ENCODE measurements around the gene PDP2. TPM values are rescaled to one million over a fixed set of nuclear protein-coding genes. Genes with fewer than 3 reads are reported as not detected.

The PDP2 gene
- total RNA-seq, 1 donor from 2014 or later: 51.8 TPM

DNA sequence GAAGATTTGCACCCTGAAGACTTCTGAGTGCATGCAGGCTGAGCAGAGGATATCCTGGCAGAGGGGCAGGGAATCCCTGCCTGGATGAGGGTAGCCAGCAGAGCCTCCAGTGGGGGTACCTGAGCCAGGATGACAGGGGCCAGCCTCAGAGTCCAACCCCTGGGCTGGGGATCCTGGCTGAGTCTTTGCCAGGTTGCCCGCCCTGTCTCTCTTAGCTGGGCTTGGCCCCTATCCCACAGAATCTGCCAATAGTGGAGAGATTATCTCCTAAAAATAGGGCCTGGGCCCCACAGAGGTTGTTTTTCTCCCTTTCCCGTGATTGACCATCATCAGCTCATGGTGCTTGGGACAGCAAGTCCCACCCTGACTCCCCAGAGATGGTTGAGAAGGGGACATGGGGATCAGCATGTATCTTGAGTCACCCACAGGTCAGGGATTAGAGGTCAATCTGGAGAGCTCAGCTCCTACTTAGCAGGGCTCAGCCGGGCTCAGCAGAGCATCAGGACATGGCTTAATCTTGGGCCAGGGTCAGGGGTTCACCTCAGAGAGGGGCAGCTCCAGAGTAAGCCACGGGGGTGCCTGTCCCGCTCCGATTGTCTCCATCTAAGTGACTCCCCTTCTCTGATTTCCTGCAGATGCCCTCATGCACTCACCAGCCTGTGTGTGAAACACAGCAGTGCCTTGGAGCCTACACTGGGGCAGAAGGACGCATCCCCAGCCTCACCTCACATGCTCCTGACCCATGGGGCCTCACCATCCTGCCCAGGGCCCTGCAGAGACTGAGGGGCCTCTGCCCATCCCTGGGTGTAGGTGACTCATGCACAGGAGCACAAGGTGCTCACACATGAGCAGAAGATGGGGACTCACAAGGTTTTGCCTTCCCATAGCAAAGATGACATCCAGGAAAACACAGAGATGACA is 26.9 kb downstream of the PDP2 start:
- no peaks in the 10 kb centered on the region for H3K36me3 Mint-ChIP-seq (ENCODE audit: low read depth)

GRCh38 chr16:66908116-66908515 is 27.8 kb downstream of the PDP2 start:
- H3K9me3 Mint-ChIP-seq: no peaks in the 10 kb centered on the region
- no peaks in the 10 kb centered on the region for H3K27me3 Mint-ChIP-seq
- intact Hi-C loops (cut with micrococcal nuclease): no loop called here
- H3K27ac Mint-ChIP-seq: no peak overlapping the region
- DNase-seq: no peak
- H3K4me3 Mint-ChIP-seq: no peak overlapping the region
- peaks cover 9% of the 10 kb centered on the region for H3K4me1 Mint-ChIP-seq
- H3K36me3 Mint-ChIP-seq (ENCODE audit: low read depth): no peaks in the 10 kb centered on the region

More for the DNA sequence above, 26.9 kb downstream of the PDP2 start:
- Mint-ChIP-seq H3K27ac (no peak overlapping the region), H3K27me3 (no peaks in the 10 kb centered on the region), H3K4me3 (no peak overlapping the region), H3K4me1 (peaks cover 9% of the 10 kb centered on the region), H3K9me3 (no peaks in the 10 kb centered on the region)
- intact Hi-C loops (cut with micrococcal nuclease): no loop called here
- DNase-seq: no peak

DNA sequence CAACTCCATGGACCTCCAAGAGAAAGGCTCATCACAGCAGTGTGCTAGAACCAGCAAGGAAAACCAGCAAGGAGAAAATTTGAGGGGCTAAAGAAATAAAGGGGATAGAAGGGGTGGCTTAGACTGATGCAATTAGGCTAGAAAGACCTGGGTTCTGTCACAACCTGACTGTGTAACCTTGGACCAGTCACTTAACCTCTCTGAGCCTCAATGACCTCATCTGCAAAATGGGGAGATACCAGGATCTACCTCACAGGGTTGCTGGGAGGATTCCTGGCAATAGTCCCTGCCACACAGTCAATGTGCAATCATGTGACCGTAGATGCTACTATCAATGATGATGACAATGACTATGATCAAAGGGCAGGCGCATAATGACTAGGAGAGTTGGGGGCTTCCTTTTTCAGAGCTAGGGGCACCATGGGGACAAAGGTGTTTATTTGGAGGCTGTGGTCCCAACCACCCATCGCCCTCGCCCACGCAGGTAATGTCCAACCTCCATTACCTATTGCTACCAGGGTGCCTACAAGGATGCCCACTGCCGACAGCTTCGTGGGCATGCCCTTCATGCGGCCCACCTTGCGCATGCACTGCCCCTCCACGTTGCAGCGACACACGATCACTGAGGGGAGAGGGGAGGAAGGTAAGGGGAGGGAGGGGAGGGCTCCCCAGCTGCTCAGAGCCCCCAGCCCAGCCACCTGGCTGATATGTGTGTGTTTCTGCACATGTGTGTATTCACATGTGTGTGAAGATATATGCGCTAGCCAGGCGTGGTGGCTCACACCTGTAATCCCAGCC is 28.6 kb downstream of the PDP2 start:
- Mint-ChIP-seq H3K4me1 (peaks cover 9% of the 10 kb centered on the region), H3K27ac (no peak overlapping the region), H3K9me3 (no peaks in the 10 kb centered on the region), H3K36me3 (ENCODE audit: low read depth) (no peaks in the 10 kb centered on the region), H3K27me3 (no peaks in the 10 kb centered on the region), H3K4me3 (no peak overlapping the region)
- no peak for DNase-seq
- intact Hi-C loops (cut with micrococcal nuclease): no loop called here

DNA sequence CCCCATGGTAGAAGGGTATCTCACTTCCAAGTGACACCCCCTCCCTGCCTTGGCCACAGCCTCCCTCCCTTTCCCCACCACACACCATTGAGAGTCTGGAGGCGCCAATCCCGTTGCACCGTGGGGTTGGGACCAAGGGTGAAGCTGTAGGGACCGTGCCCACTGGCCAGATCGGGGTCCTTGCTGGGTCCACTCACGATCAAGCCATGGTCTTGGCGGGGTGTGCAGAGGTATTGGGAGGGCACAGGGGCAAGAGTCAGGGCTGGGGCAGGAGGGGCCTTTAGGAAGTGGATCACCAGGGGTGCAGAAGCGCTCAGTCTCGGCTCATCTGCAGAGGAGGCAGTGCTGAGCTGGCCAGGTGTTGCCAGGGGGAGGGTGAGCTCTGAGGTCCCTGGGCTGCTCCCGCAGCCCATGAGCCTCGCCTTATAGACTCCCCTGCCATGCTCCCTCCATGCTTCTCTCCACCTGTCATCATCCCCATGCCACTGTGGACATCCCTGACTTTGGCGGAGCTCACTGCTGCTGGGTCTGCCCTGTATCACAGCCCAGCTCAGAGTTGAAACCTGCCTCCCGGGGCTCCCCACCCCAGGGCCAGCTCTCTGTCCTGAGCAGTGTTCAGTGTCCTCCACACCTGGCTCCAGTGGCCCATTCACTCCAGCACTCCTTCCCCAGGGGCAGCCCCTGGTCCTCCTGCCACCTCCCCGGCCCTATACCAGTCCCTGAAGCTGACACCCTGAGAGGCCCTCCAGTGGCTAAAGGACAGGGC is 30.0 kb downstream of the PDP2 start:
- no peak for DNase-seq
- Mint-ChIP-seq H3K9me3 (no peaks in the 10 kb centered on the region), H3K4me1 (peaks cover 9% of the 10 kb centered on the region), H3K27me3 (peaks cover 3% of the 10 kb centered on the region), H3K36me3 (ENCODE audit: low read depth) (no peaks in the 10 kb centered on the region), H3K27ac (no peak overlapping the region), H3K4me3 (no peak overlapping the region)
- intact Hi-C loops (cut with micrococcal nuclease): no loop called here

GRCh38 chr16:66911112-66911511 is 30.8 kb downstream of the PDP2 start:
- DNase-seq: no peak
- Mint-ChIP-seq H3K4me1 (peaks cover 5% of the 10 kb centered on the region), H3K36me3 (ENCODE audit: low read depth) (no peaks in the 10 kb centered on the region), H3K9me3 (no peaks in the 10 kb centered on the region), H3K27me3 (peaks cover 6% of the 10 kb centered on the region), H3K27ac (no peak overlapping the region), H3K4me3 (no peak overlapping the region)
- intact Hi-C loops (cut with micrococcal nuclease): no loop called here

DNA sequence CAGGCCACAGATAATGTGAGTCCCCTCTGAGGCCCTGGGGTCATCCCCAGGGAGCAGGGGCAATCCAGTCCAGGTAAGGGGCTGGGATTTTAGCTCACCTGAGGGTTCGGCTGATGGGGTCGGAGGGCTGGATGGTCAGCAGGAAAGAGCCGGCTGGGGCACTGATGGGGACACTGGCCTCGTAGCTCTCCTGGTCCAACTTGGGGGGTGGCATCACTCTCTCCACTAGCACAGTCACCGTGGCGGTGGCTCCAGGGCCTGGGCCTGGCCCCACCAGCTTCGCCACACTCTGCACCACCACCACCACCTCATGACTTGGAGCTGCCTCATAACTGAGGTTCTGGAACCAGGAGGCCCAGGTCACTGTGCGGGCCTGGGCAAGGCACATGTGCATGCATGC is 31.5 kb downstream of the PDP2 start:
- H3K27me3 Mint-ChIP-seq: peaks cover 8% of the 10 kb centered on the region
- DNase-seq: no peak
- intact Hi-C loops (cut with micrococcal nuclease): no loop called here
- peaks cover 2% of the 10 kb centered on the region for H3K4me1 Mint-ChIP-seq
- H3K27ac Mint-ChIP-seq: no peak overlapping the region
- no peak overlapping the region for H3K4me3 Mint-ChIP-seq
- H3K36me3 Mint-ChIP-seq (ENCODE audit: low read depth): no peaks in the 10 kb centered on the region
- H3K9me3 Mint-ChIP-seq: no peaks in the 10 kb centered on the region

DNA sequence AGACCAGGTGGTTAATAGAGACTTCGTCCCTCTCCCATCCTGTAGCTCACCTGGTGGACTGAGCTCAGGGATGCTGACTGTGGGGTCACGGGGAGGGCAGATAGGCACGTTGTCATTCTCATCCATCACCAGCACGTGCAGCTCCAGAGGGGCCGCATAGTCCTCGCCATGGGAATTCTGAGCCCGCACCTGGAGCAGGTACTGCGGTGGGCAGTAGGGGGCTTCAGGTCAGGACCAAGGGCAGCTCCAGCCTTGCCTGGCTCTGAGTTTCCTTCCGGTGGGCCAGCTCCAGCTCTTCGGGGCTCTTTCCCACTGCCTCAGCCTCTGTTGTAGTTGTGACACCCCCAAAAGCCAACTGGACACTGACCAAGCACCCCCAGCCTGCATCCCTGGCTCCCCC is 32.8 kb downstream of the PDP2 start:
- Mint-ChIP-seq H3K4me3 (no peak overlapping the region), H3K9me3 (no peaks in the 10 kb centered on the region)

DNA sequence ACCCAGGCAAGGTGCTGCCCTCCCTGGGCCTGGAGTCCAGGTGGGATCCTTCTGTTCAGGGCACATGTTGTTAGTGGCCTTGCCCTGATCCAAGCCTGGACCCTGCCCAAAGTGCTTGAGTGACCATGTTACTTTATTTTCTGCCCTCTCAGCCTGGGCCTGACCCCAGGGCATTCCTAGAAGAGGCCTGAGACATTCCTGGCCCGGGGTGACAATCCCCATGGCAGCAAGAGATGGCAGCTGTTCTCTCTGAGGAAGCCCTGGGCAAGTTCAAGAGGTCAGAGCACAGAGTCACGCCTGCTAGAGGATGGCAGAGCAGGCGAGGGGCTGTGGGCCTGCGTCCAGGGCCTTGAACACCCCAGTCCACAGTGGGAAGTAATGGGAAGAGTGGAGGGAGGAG is 33.4 kb downstream of the PDP2 start:
- DNase-seq: no peak
- intact Hi-C loops (cut with micrococcal nuclease): no loop called here
- H3K36me3 Mint-ChIP-seq (ENCODE audit: low read depth): no peaks in the 10 kb centered on the region
- H3K4me1 Mint-ChIP-seq: no peaks in the 10 kb centered on the region
- peaks cover 8% of the 10 kb centered on the region for H3K27me3 Mint-ChIP-seq
- H3K27ac Mint-ChIP-seq: no peak overlapping the region
- no peak overlapping the region for H3K4me3 Mint-ChIP-seq
- no peaks in the 10 kb centered on the region for H3K9me3 Mint-ChIP-seq

More for the DNA sequence above, 32.8 kb downstream of the PDP2 start:
- Mint-ChIP-seq H3K27ac (no peak overlapping the region), H3K4me1 (no peaks in the 10 kb centered on the region), H3K36me3 (ENCODE audit: low read depth) (no peaks in the 10 kb centered on the region), H3K27me3 (peaks cover 8% of the 10 kb centered on the region)
- no peak for DNase-seq
- intact Hi-C loops (cut with micrococcal nuclease): no loop called here

DNA sequence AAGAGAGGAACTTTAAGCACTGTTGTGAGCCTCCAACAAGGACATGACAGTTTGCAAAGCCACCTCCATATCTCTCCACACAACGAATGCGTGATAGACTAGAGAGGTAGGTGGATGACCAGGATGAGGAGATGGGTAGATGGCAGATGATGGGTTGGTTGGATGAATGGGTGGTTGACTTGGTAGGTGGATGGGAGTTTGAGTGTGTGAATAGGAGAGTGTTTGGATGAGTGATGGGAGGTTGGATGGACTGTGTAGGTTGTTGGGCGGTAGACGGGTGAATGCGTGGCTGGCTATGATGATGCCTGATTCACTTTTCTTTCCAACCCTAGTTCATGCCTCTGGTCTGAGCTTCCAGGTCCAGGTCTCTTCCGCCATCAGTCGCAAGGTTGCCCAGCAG is 34.2 kb downstream of the PDP2 start:
- intact Hi-C loops (cut with micrococcal nuclease): no loop called here
- Mint-ChIP-seq H3K4me3 (no peak overlapping the region), H3K9me3 (no peaks in the 10 kb centered on the region), H3K27ac (peak overlapping the region; percentile 3), H3K36me3 (ENCODE audit: low read depth) (no peaks in the 10 kb centered on the region), H3K4me1 (no peaks in the 10 kb centered on the region), H3K27me3 (peaks cover 8% of the 10 kb centered on the region)
- DNase-seq: no peak

DNA sequence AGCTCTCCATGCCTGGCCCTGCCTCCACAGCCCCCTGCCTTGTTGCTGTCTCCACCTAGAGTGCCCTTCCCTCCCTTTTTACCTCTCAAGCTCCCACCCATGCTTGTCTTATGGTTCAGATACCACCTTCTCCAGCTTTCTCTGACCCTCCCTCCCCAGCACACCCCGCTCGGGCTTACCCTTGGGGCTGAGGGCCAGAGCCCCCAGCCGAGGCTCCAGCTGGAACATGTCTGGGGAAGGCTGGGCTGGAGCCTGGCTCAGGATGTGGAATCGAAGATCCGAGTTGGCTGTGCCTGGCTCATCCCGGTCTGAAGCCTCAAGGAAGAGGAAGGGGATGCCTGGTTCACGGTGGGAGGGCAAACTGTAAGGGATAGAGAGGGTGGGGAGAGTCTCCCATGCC is 34.7 kb downstream of the PDP2 start:
- Mint-ChIP-seq H3K4me1 (no peaks in the 10 kb centered on the region), H3K27me3 (peaks cover 11% of the 10 kb centered on the region), H3K9me3 (no peaks in the 10 kb centered on the region), H3K27ac (no peak overlapping the region), H3K4me3 (no peak overlapping the region), H3K36me3 (ENCODE audit: low read depth) (no peaks in the 10 kb centered on the region)
- DNase-seq: no peak
- intact Hi-C loops (cut with micrococcal nuclease): no loop called here

DNA sequence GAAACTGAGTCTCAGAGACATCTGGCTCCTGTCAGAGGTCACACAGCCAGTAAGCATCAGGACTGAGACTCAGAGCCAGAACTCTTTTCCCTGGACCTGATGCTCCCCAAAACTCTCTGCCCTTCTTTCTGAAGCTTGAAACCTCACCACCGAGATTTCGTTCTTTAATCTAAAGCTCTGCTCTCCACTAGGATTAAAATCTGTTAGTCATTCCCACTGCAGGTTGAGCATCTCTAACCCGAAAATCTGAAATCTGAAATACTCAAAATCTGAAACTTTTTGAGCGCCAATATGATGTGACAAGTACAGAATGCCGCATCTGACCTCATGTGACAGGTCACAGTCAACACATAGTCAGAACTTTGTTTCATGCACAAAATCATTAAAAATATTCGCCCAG is 36.2 kb downstream of the PDP2 start:
- Mint-ChIP-seq H3K4me3 (no peak overlapping the region), H3K27me3 (peaks cover 19% of the 10 kb centered on the region), H3K36me3 (ENCODE audit: low read depth) (no peaks in the 10 kb centered on the region), H3K9me3 (no peaks in the 10 kb centered on the region), H3K27ac (no peak overlapping the region), H3K4me1 (no peaks in the 10 kb centered on the region)
- no peak for DNase-seq
- intact Hi-C loops (cut with micrococcal nuclease): no loop called here

DNA sequence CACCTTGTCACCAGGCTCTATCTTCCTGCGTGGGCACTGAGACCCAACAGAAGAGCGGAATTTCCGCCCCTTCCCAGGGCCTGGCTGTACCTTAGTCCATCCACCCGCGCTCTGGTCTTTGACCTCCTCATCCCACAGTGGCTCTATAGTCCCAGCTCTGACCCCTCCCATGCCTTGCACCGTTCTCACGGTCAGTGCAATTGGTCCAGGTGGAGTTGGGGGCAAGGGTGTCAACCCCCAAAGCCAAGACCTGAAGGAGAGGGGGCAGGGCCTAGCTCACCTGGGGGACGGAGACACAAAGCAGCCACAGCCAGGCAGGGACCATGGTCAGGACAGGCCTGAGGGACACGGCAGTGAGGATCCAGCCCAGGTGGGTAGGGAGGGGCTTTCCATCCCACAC is 37.4 kb downstream of the PDP2 start:
- Mint-ChIP-seq H3K4me3 (no peak overlapping the region), H3K9me3 (no peaks in the 10 kb centered on the region), H3K27me3 (peaks cover 19% of the 10 kb centered on the region), H3K36me3 (ENCODE audit: low read depth) (no peaks in the 10 kb centered on the region), H3K27ac (no peak overlapping the region), H3K4me1 (no peaks in the 10 kb centered on the region)
- intact Hi-C loops (cut with micrococcal nuclease): no loop called here
- DNase-seq: no peak

DNA sequence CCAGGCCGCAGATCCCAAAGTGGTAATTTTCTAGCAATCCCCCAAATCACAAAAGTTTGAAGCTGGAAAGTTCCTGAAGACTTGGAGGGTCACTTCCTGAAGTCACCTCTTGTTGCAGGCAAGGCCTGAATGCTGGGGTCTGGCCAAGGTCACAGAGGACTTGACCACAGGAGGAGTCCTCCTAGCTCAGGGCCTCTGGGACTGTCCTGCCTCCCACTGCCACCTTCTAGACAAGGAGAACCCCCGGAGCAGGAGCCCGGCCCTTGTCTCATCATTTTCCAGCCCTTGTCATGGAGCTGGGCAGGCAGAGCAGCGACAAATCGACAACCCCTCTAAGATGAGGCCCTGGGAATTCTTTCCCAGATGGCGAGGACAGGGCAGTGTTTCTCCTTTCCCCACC is 38.0 kb downstream of the PDP2 start:
- peaks cover 23% of the 10 kb centered on the region for H3K27me3 Mint-ChIP-seq

More for the DNA sequence above, 38.0 kb downstream of the PDP2 start:
- no peaks in the 10 kb centered on the region for H3K9me3 Mint-ChIP-seq
- H3K4me1 Mint-ChIP-seq: peaks cover 2% of the 10 kb centered on the region
- H3K27ac Mint-ChIP-seq: no peak overlapping the region
- no peak for DNase-seq
- no peak overlapping the region for H3K4me3 Mint-ChIP-seq
- no peaks in the 10 kb centered on the region for H3K36me3 Mint-ChIP-seq (ENCODE audit: low read depth)
- intact Hi-C loops (cut with micrococcal nuclease): no loop called here
